ENCODE data around the gene SPHKAP.

- TF ChIP-seq CTCF (IDR thresholded peaks at IDR 0.05) = no peak
- TF ChIP-seq PHF8 (IDR thresholded peaks at IDR 0.05; ENCODE audit: borderline replicate concordance, low read depth) = no peak
- TF ChIP-seq NPAS2 (CRISPR knock-in tag; IDR thresholded peaks at IDR 0.05; ENCODE audit: borderline replicate concordance) = no peak
- no peak for TF ChIP-seq EP300 (IDR thresholded peaks at IDR 0.05)
- no peak for TF ChIP-seq RAD21 (conservative IDR thresholded peaks at IDR 0.05 in 1 of 2, IDR thresholded peaks at IDR 0.05 in 1 of 2)
- no peak for TF ChIP-seq MAX (IDR thresholded peaks at IDR 0.05)
Measured at GRCh38 chr2:228056293-228057097, 125.0 kb downstream of the SPHKAP start.

Measured in A549 (cell line).